ENCODE data around the gene HOXA7.

Gene HOXA7

GRCh38 chr7:27145914-27146412 lies 10.5 kb downstream of the HOXA7 start:
- Mint-ChIP-seq H3K4me3 (no peak overlapping the region), H3K9me3 (ENCODE audit: low read depth) (no peaks in the 10 kb centered on the region), H3K27ac (no peak overlapping the region), H3K27me3 (peaks cover 46% of the 10 kb centered on the region), H3K4me1 (ENCODE audit: low read depth) (peaks cover 11% of the 10 kb centered on the region), H3K36me3 (no peaks in the 10 kb centered on the region)

GRCh38 chr7:27145165-27145913 lies 11.1 kb downstream of the HOXA7 start:
- Mint-ChIP-seq H3K4me3 (no peak overlapping the region), H3K27me3 (peaks cover 43% of the 10 kb centered on the region), H3K27ac (no peak overlapping the region), H3K4me1 (ENCODE audit: low read depth) (peaks cover 7% of the 10 kb centered on the region), H3K9me3 (ENCODE audit: low read depth) (no peaks in the 10 kb centered on the region), H3K36me3 (no peaks in the 10 kb centered on the region)

- no peaks in the 10 kb centered on the region for H3K9me3 Mint-ChIP-seq (ENCODE audit: low read depth)
- H3K27me3 Mint-ChIP-seq: peaks cover 39% of the 10 kb centered on the region
- no peaks in the 10 kb centered on the region for H3K36me3 Mint-ChIP-seq
- no peak overlapping the region for H3K4me3 Mint-ChIP-seq
- no peak overlapping the region for H3K27ac Mint-ChIP-seq
- peaks cover 7% of the 10 kb centered on the region for H3K4me1 Mint-ChIP-seq (ENCODE audit: low read depth)
These were observed 11.7 kb downstream of the HOXA7 start for GRCh38 chr7:27144781-27145164.

GRCh38 chr7:27143950-27144780 lies 12.3 kb downstream of the HOXA7 start:
- Mint-ChIP-seq H3K27ac (no peak overlapping the region), H3K4me1 (ENCODE audit: low read depth) (peaks cover 7% of the 10 kb centered on the region), H3K9me3 (ENCODE audit: low read depth) (no peaks in the 10 kb centered on the region), H3K27me3 (peaks cover 35% of the 10 kb centered on the region), H3K4me3 (no peak overlapping the region), H3K36me3 (no peaks in the 10 kb centered on the region)

- Mint-ChIP-seq H3K4me3 (peak within 1 kb of the TSS; percentile 51), H3K27me3 (peaks cover 34% of the 10 kb centered on the region), H3K27ac (no peak within 1 kb of the TSS), H3K9me3 (ENCODE audit: low read depth) (no peaks in the 10 kb centered on the region), H3K4me1 (ENCODE audit: low read depth) (peaks cover 3% of the 10 kb centered on the region), H3K36me3 (no peaks in the 10 kb centered on the region)
These were observed 13.2 kb downstream of the HOXA7 start, which contains the start of gene HOXA5 for GRCh38 chr7:27143023-27143949. HOXA5 (minus strand) TSS chr7:27143681; CDS start chr7:27143607, 74 bp downstream.

- Mint-ChIP-seq H3K4me1 (ENCODE audit: low read depth) (no peaks in the 10 kb centered on the region), H3K27ac (no peak overlapping the region), H3K27me3 (peaks cover 35% of the 10 kb centered on the region), H3K9me3 (ENCODE audit: low read depth) (no peaks in the 10 kb centered on the region), H3K36me3 (no peaks in the 10 kb centered on the region), H3K4me3 (peak overlapping the region; percentile 51)
These were observed 13.9 kb downstream of the HOXA7 start for GRCh38 chr7:27142580-27143022.

- H3K9me3 Mint-ChIP-seq (ENCODE audit: low read depth): no peaks in the 10 kb centered on the region
- H3K27me3 Mint-ChIP-seq: peaks cover 32% of the 10 kb centered on the region
- H3K36me3 Mint-ChIP-seq: no peaks in the 10 kb centered on the region
- H3K27ac Mint-ChIP-seq: no peak overlapping the region
- H3K4me1 Mint-ChIP-seq (ENCODE audit: low read depth): no peaks in the 10 kb centered on the region
- no peak overlapping the region for H3K4me3 Mint-ChIP-seq
These were observed 14.4 kb downstream of the HOXA7 start for GRCh38 chr7:27141923-27142579.

GRCh38 chr7:27141137-27141922 lies 15.1 kb downstream of the HOXA7 start:
- no peaks in the 10 kb centered on the region for H3K4me1 Mint-ChIP-seq (ENCODE audit: low read depth)
- H3K9me3 Mint-ChIP-seq (ENCODE audit: low read depth): no peaks in the 10 kb centered on the region
- peaks cover 28% of the 10 kb centered on the region for H3K27me3 Mint-ChIP-seq
- H3K36me3 Mint-ChIP-seq: no peaks in the 10 kb centered on the region
- no peak overlapping the region for H3K27ac Mint-ChIP-seq
- no peak overlapping the region for H3K4me3 Mint-ChIP-seq

GRCh38 chr7:27140126-27140857 lies 16.2 kb downstream of the HOXA7 start:
- Mint-ChIP-seq H3K36me3 (no peaks in the 10 kb centered on the region), H3K4me1 (ENCODE audit: low read depth) (peaks cover 1% of the 10 kb centered on the region), H3K27me3 (peaks cover 27% of the 10 kb centered on the region), H3K27ac (no peak overlapping the region), H3K9me3 (ENCODE audit: low read depth) (no peaks in the 10 kb centered on the region), H3K4me3 (no peak overlapping the region)

- Mint-ChIP-seq H3K4me1 (ENCODE audit: low read depth) (peaks cover 9% of the 10 kb centered on the region), H3K36me3 (no peaks in the 10 kb centered on the region), H3K27me3 (peaks cover 34% of the 10 kb centered on the region), H3K27ac (no peak overlapping the region), H3K9me3 (ENCODE audit: low read depth) (no peaks in the 10 kb centered on the region), H3K4me3 (no peak overlapping the region)
These were observed 16.9 kb downstream of the HOXA7 start for GRCh38 chr7:27139334-27140125.

- H3K9me3 Mint-ChIP-seq (ENCODE audit: low read depth): no peaks in the 10 kb centered on the region
- H3K27me3 Mint-ChIP-seq: peaks cover 35% of the 10 kb centered on the region
- H3K4me1 Mint-ChIP-seq (ENCODE audit: low read depth): peaks cover 15% of the 10 kb centered on the region
- H3K27ac Mint-ChIP-seq: no peak overlapping the region
- no peak overlapping the region for H3K4me3 Mint-ChIP-seq
- no peaks in the 10 kb centered on the region for H3K36me3 Mint-ChIP-seq
These were observed 17.5 kb downstream of the HOXA7 start for GRCh38 chr7:27138985-27139333.

GRCh38 chr7:27138472-27138871 lies 18.0 kb downstream of the HOXA7 start:
- Mint-ChIP-seq H3K4me1 (ENCODE audit: low read depth) (peaks cover 17% of the 10 kb centered on the region), H3K27ac (no peak overlapping the region), H3K4me3 (no peak overlapping the region), H3K27me3 (peaks cover 38% of the 10 kb centered on the region), H3K9me3 (ENCODE audit: low read depth) (no peaks in the 10 kb centered on the region), H3K36me3 (no peaks in the 10 kb centered on the region)

Measured in activated naive CD8-positive, alpha-beta T cell (primary cell).